Common myeloid progenitor, CD34-positive (primary cell): ENCODE data around the gene FRK.
"Not testable (repeated sequence)": the region's sequence is repeated elsewhere in the genome, so short reads cannot be mapped to it uniquely, and the experiment has no call there.

ENCODE experiments used
- CTCF ChIA-PET: fragments of 350-600 bp; sonication (Branson Sonifier 250); formaldehyde crosslinking; loops from one replicate; lab custom pipeline; 2021; ENCODE audit warnings: antibody characterized with exemption; lab: Charles Lee
- POLR2A ChIA-PET: fragments of 350-600 bp; sonication (Branson Sonifier 250); formaldehyde crosslinking; loops from one replicate; lab custom pipeline; 2021; ENCODE audit warnings: antibody characterized with exemption; lab: Charles Lee
- DNase-seq, 3 donors: peaks; one replicate each; pipeline versions ENCODE4 v3.0.0 to v3.0.0-alpha.2; 2013
- H3K27ac ChIP-seq, 2 experiments: 1 replicate in 1 of 2; 2 replicates in 1 of 2; pipeline ENCODE4 v1.7.0; 2013; ENCODE audit warnings: inconsistent platforms in 2 of 2, low read length in 2 of 2, mild to moderate bottlenecking in 2 of 2, low read depth in 1 of 2, moderate library complexity in 1 of 2; ENCODE audit not compliant: severe bottlenecking in 2 of 2, insufficient read depth in 1 of 2, poor library complexity in 1 of 2
- H3K27me3 ChIP-seq, 5 experiments: replicated peaks in 2 of 5; 1 replicate in 3 of 5; 2 replicates in 2 of 5; pipeline versions ENCODE4 v1.6.1 to v1.7.0; 2013; ENCODE audit warnings: low read length in 4 of 5, mild to moderate bottlenecking in 2 of 5, moderate library complexity in 2 of 5, inconsistent platforms in 1 of 5; ENCODE audit not compliant: insufficient read depth in 5 of 5, control insufficient read depth in 4 of 5
- H3K36me3 ChIP-seq, 4 experiments: 1 replicate in 2 of 4; 2 replicates in 2 of 4; pipeline versions ENCODE4 v1.6.1 to v1.7.0; 2013; ENCODE audit warnings: low read length in 3 of 4, control low read depth in 1 of 4, mild to moderate bottlenecking in 1 of 4; ENCODE audit not compliant: control insufficient read depth in 4 of 4, insufficient read depth in 4 of 4
- H3K4me1 ChIP-seq, 4 experiments: 1 replicate in 3 of 4; 2 replicates in 1 of 4; pipeline versions ENCODE4 v1.6.1 to v1.7.1; 2013; ENCODE audit warnings: low read length in 3 of 4, mild to moderate bottlenecking in 3 of 4, control low read depth in 1 of 4, inconsistent platforms in 1 of 4, moderate library complexity in 1 of 4; ENCODE audit not compliant: control insufficient read depth in 4 of 4, insufficient read depth in 4 of 4; ENCODE audit errors: control extremely low read depth in 1 of 4
- H3K4me3 ChIP-seq, 7 experiments: 1 replicate in 4 of 7; 2 replicates in 3 of 7; pipeline versions ENCODE4 v1.5.1 to v1.7.0; 2013; ENCODE audit warnings: mild to moderate bottlenecking in 7 of 7, low read length in 6 of 7, moderate library complexity in 6 of 7, inconsistent platforms in 2 of 7, low read depth in 2 of 7, control low read depth in 1 of 7; ENCODE audit not compliant: insufficient read depth in 4 of 7, control insufficient read depth in 1 of 7; ENCODE audit errors: extremely low read depth in 1 of 7
- H3K9me3 ChIP-seq, 5 experiments: 1 replicate in 4 of 5; 2 replicates in 1 of 5; pipeline versions ENCODE4 v1.6.1 to v1.7.1; 2013; ENCODE audit warnings: low read length in 4 of 5, mild to moderate bottlenecking in 2 of 5, inconsistent platforms in 1 of 5, low read depth in 1 of 5, moderate library complexity in 1 of 5; ENCODE audit not compliant: control insufficient read depth in 4 of 5, insufficient read depth in 2 of 5; ENCODE audit errors: control extremely low read depth in 1 of 5
- WGBS: methylation state at CpG from one replicate; pipeline ENCODE4 v1.1.5; 2013; ENCODE audit not compliant: insufficient coverage; 5-methylcytosine and 5-hydroxymethylcytosine counted together

Gene FRK

DNA sequence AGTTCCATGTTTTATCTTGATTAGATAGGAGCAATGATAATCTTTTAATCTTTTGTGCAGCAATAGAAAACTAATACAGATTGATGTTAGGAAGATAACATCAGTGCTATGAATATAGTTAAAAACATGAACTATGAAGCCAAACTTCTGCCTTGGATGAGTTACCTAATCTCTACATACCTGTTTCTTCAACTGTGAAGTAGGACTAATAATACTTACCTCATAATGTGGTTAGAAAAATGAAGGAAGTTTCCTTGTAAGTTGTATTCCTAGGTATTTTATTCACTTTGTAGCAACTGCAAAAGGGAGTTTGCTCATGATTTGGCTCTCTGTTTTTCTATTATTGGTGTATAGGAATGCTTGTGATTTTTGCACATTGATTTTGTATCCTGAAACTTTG, 111.9 kb downstream of the FRK start:
- no peaks in the 10 kb centered on the region for H3K27me3 ChIP-seq
- H3K4me1 ChIP-seq, result no peaks in the 10 kb centered on the region
- POLR2A ChIA-PET, result no interaction called here
- DNase-seq, result no peak
- no peaks in the 10 kb centered on the region for H3K9me3 ChIP-seq
- no peaks in the 10 kb centered on the region for H3K36me3 ChIP-seq
- H3K27ac ChIP-seq, result no peak overlapping the region
- CTCF ChIA-PET, result no interaction called here
- H3K4me3 ChIP-seq, result no peak overlapping the region

DNA sequence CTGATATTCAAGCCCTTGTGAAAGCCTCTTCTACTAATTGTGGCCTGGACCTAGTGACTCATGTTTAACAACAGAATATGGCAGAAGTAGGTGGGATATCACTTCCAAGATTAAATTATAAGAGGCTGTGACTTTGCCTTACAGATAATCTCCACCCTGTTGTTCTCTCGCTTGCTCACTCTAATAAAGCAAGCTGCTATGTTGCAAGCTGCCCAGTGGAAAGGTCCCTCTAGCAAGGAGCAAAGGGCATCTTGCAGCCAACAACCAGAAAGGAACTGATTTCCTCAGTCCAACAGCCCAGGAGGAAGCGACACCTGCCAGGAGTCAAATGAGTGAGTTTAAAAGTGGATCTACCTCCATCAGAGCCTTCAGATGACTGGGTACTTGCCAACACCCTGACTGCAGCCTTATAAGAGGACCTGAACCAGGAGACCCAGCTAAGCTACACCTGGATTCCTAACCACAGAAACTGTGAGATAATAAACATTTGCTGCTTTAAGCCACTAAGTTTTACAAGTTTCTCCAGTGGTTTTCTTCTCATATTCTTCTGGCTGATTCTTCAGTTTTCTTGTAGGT, 112.6 kb downstream of the FRK start:
- H3K4me3 ChIP-seq, result no peak overlapping the region
- H3K27me3 ChIP-seq, result no peaks in the 10 kb centered on the region
- no peaks in the 10 kb centered on the region for H3K9me3 ChIP-seq
- DNase-seq, result no peak
- CTCF ChIA-PET, result no interaction called here
- POLR2A ChIA-PET, result no interaction called here
- H3K4me1 ChIP-seq, result no peaks in the 10 kb centered on the region
- H3K27ac ChIP-seq, result no peak overlapping the region
- 100% methylated on average over 2 of the region's 2 CpGs for WGBS
- no peaks in the 10 kb centered on the region for H3K36me3 ChIP-seq

DNA sequence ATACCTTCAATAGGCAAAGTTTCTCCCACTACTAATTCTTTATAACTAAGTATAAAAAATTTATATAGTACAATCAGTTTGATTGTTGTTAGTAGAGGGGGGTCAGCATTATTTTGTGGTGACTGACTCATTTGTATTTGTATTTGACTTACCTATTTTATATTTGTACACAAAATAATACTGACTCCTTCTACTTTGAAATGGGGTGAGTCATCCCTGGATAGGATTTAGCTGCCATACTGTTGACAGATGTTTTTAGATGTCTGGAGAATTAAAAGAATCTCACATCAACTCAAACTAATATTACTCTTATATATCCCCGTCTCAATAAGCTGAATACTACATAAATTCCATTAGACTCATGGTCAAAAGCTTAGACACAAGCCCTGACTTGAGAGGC, 114.9 kb downstream of the FRK start:
- Histone ChIP-seq H3K36me3 (no peaks in the 10 kb centered on the region), H3K9me3 (no peaks in the 10 kb centered on the region), H3K27ac (no peak overlapping the region), H3K4me1 (no peaks in the 10 kb centered on the region), H3K27me3 (no peaks in the 10 kb centered on the region), H3K4me3 (no peak overlapping the region)
- CTCF ChIA-PET, result no interaction called here
- POLR2A ChIA-PET, result no interaction called here
- WGBS, result no CpG with 5 or more reads among the region's 1 CpG
- no peak for DNase-seq

DNA sequence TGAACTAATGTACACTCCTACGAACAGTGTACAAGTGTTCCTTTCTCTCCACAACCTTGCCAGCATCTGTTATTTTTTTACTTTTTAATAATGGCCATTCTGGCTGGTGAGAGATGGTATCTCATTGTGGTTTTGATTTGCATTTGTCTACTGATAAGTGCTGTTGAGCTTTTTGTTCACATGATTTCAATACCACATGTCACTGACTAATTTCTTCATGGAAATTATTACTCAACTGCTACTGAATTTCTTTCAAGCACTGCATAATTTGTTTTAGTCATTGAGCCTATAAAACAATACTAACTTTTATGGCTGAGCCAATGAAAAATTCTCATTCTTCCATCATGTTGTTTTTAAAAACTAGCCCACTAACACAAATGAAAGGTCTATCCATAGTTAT, 115.4 kb downstream of the FRK start:
- no CpG with 5 or more reads among the region's 1 CpG for WGBS
- ChIA-PET CTCF (no interaction called here), POLR2A (no interaction called here)
- Histone ChIP-seq H3K9me3 (no peaks in the 10 kb centered on the region), H3K36me3 (no peaks in the 10 kb centered on the region), H3K4me3 (no peak overlapping the region), H3K27ac (no peak overlapping the region), H3K27me3 (no peaks in the 10 kb centered on the region), H3K4me1 (no peaks in the 10 kb centered on the region)
- no peak for DNase-seq

DNA sequence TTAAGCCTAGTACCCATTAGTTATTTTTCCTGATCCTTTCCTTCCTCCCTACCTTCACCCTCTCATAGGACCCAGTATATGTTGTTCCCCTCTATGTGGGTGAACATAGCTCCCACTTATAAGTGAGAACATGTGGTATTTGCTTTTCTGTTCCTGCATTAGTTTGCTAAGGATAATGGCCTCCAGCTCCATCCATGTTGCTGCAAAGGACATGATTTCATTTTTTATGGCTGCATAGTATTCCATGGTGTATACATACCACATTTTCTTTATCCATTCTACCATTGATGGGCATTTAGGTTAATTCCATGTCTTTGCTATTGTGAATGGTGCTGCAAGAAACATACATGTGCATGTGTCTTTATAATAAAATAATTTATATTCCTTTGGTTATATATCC, 115.9 kb downstream of the FRK start:
- H3K27ac ChIP-seq, DNase-seq, H3K36me3 ChIP-seq, H3K27me3 ChIP-seq, CTCF ChIA-PET, H3K4me3 ChIP-seq, H3K4me1 ChIP-seq, POLR2A ChIA-PET, H3K9me3 ChIP-seq: not testable (repeated sequence)

DNA sequence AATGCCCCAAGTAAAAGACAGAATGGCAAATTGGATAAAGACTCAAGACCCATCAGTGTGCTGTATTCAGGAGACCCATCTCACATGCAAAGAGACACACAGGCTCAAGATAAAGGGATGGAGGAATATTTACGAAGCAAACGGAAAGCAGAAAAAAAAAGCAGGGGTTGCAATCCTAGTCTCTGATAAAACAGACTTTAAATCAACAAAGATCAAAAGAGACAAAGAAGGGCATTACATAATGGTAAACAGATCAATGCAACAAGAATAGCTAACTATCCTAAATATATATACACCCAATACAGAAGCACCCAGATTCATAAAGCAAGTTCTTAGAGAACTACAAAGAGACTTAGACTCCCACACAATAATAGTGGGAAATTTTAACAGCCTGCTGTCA, 123.2 kb downstream of the FRK start:
- H3K27me3 ChIP-seq, CTCF ChIA-PET, DNase-seq, H3K27ac ChIP-seq, POLR2A ChIA-PET, H3K36me3 ChIP-seq, H3K4me1 ChIP-seq, H3K4me3 ChIP-seq, H3K9me3 ChIP-seq: not testable (repeated sequence)
- no CpG with 5 or more reads among the region's 2 CpGs for WGBS

DNA sequence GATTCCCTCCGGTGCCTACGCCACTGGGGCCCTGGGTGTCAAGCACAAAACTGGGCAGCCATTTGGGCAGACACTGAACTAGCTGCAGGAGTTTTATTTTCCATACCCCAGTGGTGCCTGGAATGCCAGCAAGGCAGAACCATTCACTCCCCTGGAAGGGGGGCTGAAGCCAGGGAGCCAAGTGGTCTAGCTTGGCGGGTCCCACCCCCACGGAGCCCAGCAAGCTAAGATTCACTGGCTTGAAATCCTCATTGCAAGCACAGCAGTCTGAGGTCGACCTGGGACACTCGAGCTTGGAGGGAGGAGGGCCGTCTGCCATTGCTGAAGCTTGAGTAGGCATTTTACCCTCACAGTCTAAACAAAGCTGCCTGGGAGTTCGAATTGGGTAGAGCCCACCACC, 125.3 kb downstream of the FRK start:
- CTCF ChIA-PET, result no interaction called here
- no peaks in the 10 kb centered on the region for H3K9me3 ChIP-seq
- DNase-seq, result no peak
- H3K27ac ChIP-seq, result no peak overlapping the region
- no peak overlapping the region for H3K4me3 ChIP-seq
- POLR2A ChIA-PET, result interaction anchor here (0.6 kb wide), 1 partner anchor 145 kb away, joined by 5 read pairs; no protein-coding TSS in a partner anchor
- no peaks in the 10 kb centered on the region for H3K27me3 ChIP-seq
- H3K36me3 ChIP-seq, result no peaks in the 10 kb centered on the region
- H3K4me1 ChIP-seq, result no peaks in the 10 kb centered on the region
- WGBS, result 95% methylated on average over 5 of the region's 8 CpGs
